Fibroblast of lung (primary cell): ENCODE data around the gene NEO1. TPM values are rescaled to one million over a fixed set of nuclear protein-coding genes. Genes with fewer than 3 reads are reported as not detected.

Source experiments
- DNase-seq, 2 donors: peaks; one replicate each; pipeline versions ENCODE4 v3.0.0 to v3.0.0-alpha.2; 2010; ENCODE audit warnings: low read depth in 2 of 2
- H2AFZ ChIP-seq: 2 replicates; pipeline ENCODE4 v1.5.1; 2012; ENCODE audit warnings: low read length, control low read depth, inconsistent platforms
- H3K27ac ChIP-seq: 2 replicates; pipeline ENCODE4 v1.5.1; 2011; ENCODE audit warnings: low read length, control low read depth; ENCODE audit not compliant: insufficient read depth
- H3K27me3 ChIP-seq: 2 replicates; pipeline ENCODE4 v1.5.1; 2011; ENCODE audit warnings: mild to moderate bottlenecking, low read length; ENCODE audit not compliant: control insufficient read depth, insufficient read depth
- H3K36me3 ChIP-seq: 2 replicates; pipeline ENCODE4 v1.5.1; 2011; ENCODE audit warnings: low read length; ENCODE audit not compliant: control insufficient read depth, insufficient read depth
- H3K4me1 ChIP-seq: 2 replicates; pipeline ENCODE4 v1.5.1; 2011; ENCODE audit warnings: low read length; ENCODE audit not compliant: control insufficient read depth, insufficient read depth; ENCODE audit errors: extremely low read depth
- H3K4me2 ChIP-seq: 2 replicates; pipeline ENCODE4 v1.5.1; 2011; ENCODE audit warnings: low read length, control low read depth; ENCODE audit not compliant: insufficient read depth; ENCODE audit errors: extremely low read depth
- H3K4me3 ChIP-seq, 4 experiments: fragments of 200-600 bp in 1 of 4; sonication (generic) in 1 of 4; replicated peaks in 1 of 4; 2 replicates each; pipeline ENCODE4 v1.5.1; 2011 to 2016; ENCODE audit warnings: low read length in 4 of 4, low read depth in 3 of 4, mild to moderate bottlenecking in 3 of 4, control low read depth in 2 of 4, inconsistent platforms in 1 of 4, mixed read lengths in 1 of 4; ENCODE audit not compliant: insufficient read depth in 1 of 4; ENCODE audit errors: control extremely low read depth in 1 of 4
- H3K79me2 ChIP-seq: 2 replicates; pipeline ENCODE4 v1.5.1; 2012; ENCODE audit warnings: mild to moderate bottlenecking, low read length, inconsistent platforms; ENCODE audit not compliant: control insufficient read depth, insufficient read depth
- H3K9ac ChIP-seq: 2 replicates; pipeline ENCODE4 v1.5.1; 2011; ENCODE audit warnings: mild to moderate bottlenecking, low read length, control low read depth; ENCODE audit not compliant: insufficient read depth
- H3K9me3 ChIP-seq: 2 replicates; pipeline ENCODE4 v1.5.1; 2012; ENCODE audit warnings: low read depth, low read length; ENCODE audit not compliant: control insufficient read depth, insufficient read depth
- H4K20me1 ChIP-seq: 2 replicates; pipeline ENCODE4 v1.5.1; 2011; ENCODE audit warnings: low read length; ENCODE audit not compliant: control insufficient read depth, insufficient read depth; ENCODE audit errors: extremely low read depth
- CTCF ChIP-seq, 2 donors: IDR thresholded peaks in 1 of 2; conservative IDR thresholded peaks in 1 of 2; 1 replicate in 1 of 2; 2 replicates in 1 of 2; pipeline ENCODE4 v1.5.1; 2011 to 2012; ENCODE audit warnings: low read length in 2 of 2, control low read depth in 1 of 2, inconsistent platforms in 1 of 2, low read depth in 1 of 2, mild to moderate bottlenecking in 1 of 2
- EZH2 ChIP-seq: IDR thresholded peaks from 2 replicates; pipeline ENCODE4 v1.5.1; 2012; ENCODE audit warnings: low read length, control low read depth, mild to moderate bottlenecking; ENCODE audit errors: missing control alignments
- polyA plus RNA-seq, 2 donors: library from polyadenylated mRNA; depleted of rRNA in 1 of 2; stranded (reverse) in 1 of 2; unstranded in 1 of 2; fragments of >200 nt; gene quantifications; 2 replicates each; pipeline ENCODE4 v1.2.1, GENCODE V29; 2011 to 2012; ENCODE audit warnings: missing spikeins in 1 of 2
- total RNA-seq: library from RNA; depleted of rRNA; stranded (reverse); fragments of >200 nt; gene quantifications from 2 replicates; pipeline ENCODE4 v1.2.1, GENCODE V29; 2014

The NEO1 gene
- total and polyA plus RNA-seq, 2 donors (not counting 1 experiment from before 2014, with no cell fraction given) = 6.2 to 19.3 TPM

- Histone ChIP-seq H3K27me3 (no peaks in the 10 kb centered on the region), H3K27ac (no peak overlapping the region), H3K4me3 (no peak overlapping the region), H3K79me2 (no peaks in the 10 kb centered on the region), H2AFZ (no peak overlapping the region), H3K36me3 (no peaks in the 10 kb centered on the region), H3K9ac (no peak overlapping the region), H3K4me2 (no peak overlapping the region), H3K4me1 (peaks cover 2% of the 10 kb centered on the region), H3K9me3 (no peaks in the 10 kb centered on the region), H4K20me1 (no peaks in the 10 kb centered on the region)
- DNase-seq = no peak
- TF ChIP-seq EZH2 = no peak
- no peak for TF ChIP-seq CTCF (conservative IDR thresholded peaks at IDR 0.05 in 1 of 2, IDR thresholded peaks at IDR 0.05 in 1 of 2; ENCODE audit: low read depth in 1 of 2, low read length in 2 of 2)
Measured at GRCh38 chr15:73228128-73228646, 175.9 kb downstream of the NEO1 start.

GRCh38 chr15:73231661-73232419 lies 179.6 kb downstream of the NEO1 start:
- Histone ChIP-seq H3K9ac (no peak overlapping the region), H3K9me3 (no peaks in the 10 kb centered on the region), H3K4me1 (peaks cover 2% of the 10 kb centered on the region), H3K27me3 (no peaks in the 10 kb centered on the region), H4K20me1 (no peaks in the 10 kb centered on the region), H3K79me2 (no peaks in the 10 kb centered on the region), H3K27ac (no peak overlapping the region), H3K4me3 (no peak overlapping the region), H2AFZ (no peak overlapping the region), H3K36me3 (no peaks in the 10 kb centered on the region), H3K4me2 (no peak overlapping the region)
- peak; percentile 36 to 56 for DNase-seq
- no peak for TF ChIP-seq CTCF (conservative IDR thresholded peaks at IDR 0.05 in 1 of 2, IDR thresholded peaks at IDR 0.05 in 1 of 2; ENCODE audit: low read depth in 1 of 2, low read length in 2 of 2)
- TF ChIP-seq EZH2 = no peak

DNA sequence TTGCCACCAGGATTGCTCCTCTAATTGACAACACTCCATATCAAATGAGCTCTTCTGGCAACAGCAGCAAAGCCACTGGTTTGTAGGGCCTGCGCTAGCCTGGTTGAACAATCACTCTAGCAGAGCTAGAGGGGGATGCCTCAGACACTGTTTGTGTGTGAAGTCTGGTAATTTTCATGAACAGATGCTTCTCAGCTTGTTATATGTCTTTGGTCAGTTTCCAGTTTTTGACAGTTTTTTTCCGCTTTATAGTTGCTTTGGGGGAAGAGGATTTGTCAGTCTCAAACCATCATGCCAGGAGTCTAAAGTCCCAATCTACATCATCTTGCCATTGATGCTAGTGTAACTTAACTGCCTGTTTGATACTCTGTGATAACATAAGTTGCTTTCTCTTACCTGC lies 180.5 kb downstream of the NEO1 start:
- no peaks in the 10 kb centered on the region for H3K36me3 ChIP-seq
- no peaks in the 10 kb centered on the region for H3K27me3 ChIP-seq
- no peaks in the 10 kb centered on the region for H4K20me1 ChIP-seq
- H3K4me1 ChIP-seq = peaks cover 2% of the 10 kb centered on the region
- no peak overlapping the region for H3K4me2 ChIP-seq
- no peak overlapping the region for H3K4me3 ChIP-seq
- DNase-seq = no peak
- H3K9me3 ChIP-seq = no peaks in the 10 kb centered on the region
- H3K79me2 ChIP-seq = no peaks in the 10 kb centered on the region
- TF ChIP-seq CTCF (conservative IDR thresholded peaks at IDR 0.05 in 1 of 2, IDR thresholded peaks at IDR 0.05 in 1 of 2; ENCODE audit: low read depth in 1 of 2, low read length in 2 of 2) (no peak), EZH2 (no peak)
- H3K9ac ChIP-seq = no peak overlapping the region
- H3K27ac ChIP-seq = no peak overlapping the region
- no peak overlapping the region for H2AFZ ChIP-seq
